Measurements from ENCODE around the gene PRKG1.
A peak's percentile ranks its signal among the peaks of the same experiment; 100 is the strongest.
"Not testable (repeated sequence)": the region's sequence is repeated elsewhere in the genome, so short reads cannot be mapped to it uniquely, and the experiment has no call there.

The PRKG1 gene

DNA sequence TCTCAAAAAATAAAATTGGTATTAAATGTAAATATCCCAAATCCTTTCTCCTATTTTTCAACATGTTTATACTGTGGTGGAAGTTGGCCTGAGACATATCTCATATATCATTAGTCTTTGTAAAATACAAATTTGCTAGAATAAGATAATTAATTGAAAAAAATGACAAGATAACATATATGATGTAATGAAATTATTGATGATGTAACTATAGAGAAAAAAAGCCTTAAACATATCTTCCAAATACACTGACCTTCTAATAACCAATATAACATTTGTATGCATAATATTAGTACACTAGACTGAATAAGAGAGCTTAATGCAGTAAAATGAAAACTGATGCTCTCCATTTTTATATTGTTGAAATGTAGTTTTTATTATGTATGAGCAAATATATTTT, 104.3 kb downstream of the PRKG1 start:
- DNase-seq: no peak

DNA sequence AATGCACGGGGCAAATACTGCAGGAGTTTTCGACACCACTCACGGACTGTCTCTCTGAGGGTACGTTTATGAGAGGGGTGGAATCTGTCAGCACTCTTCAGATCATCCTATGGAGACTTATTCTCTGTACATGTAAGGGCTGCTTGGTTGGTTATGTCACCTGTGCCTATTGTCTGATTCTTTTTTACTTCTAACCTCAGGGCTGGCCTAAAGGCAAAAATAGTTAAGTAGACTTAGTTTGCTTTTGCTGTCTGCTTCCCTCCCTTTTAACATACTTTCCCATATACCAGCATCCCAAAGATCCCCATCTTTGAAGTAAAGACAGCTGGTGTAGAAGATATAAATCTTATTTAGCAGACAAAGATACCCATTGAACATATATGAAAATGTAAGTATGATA, 105.9 kb downstream of the PRKG1 start:
- no peak for DNase-seq

DNA sequence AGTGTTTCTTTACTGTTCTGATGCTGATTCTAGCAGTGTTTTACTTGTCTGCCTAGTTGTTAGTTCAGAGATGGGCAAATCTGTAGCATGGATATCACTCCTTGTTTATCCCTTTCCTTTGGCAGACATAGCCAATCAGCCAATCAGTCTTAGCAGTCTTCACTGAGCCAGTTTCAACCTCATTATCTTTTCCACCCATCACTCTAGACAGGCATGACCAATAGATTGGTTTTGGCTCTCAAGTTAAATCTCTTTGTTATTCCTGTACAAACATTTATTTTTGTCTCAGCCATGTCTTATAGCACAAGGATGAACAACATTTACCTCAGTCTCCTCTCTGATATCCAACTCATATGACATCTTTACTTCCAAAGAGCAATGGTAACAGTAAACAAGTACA, 109.5 kb downstream of the PRKG1 start:
- no peak for DNase-seq

DNA sequence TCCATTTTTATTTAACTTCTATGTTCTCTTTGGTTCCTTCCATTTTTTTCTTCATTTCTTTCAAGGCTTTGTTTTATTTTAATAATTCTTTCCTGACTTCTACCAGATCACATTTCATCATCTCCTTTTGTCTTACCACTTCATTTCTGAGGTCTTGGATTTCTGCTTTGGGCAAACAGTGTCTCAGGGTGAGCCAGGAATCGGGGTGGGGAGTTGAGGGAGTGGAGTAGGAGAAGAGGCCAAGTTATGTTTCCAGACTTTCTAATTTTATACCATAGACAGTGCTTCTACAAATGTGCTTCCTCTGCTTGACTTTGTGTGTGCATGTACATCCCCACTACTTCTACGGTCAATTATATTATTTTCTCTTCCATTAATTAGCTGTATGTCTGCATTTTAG, 112.1 kb downstream of the PRKG1 start:
- peak; percentile 30 for DNase-seq

DNA sequence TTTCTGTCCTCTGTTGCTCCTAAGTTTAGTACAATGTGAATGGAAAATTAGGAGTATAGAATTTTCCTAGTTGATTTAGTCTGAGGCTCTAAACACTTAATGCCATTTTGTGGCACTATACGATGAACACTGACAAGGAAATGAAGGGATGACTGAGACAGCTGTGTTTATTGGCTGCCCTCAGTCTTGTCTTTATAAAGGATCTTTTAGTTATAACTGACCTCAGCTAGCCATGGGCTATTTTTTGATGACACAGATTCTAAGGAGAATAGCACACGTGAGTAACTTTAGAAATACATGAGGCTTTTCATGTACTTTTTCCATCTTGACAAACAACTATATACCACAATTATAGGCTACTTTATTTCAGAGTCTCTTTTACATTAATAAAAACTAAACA, 113.7 kb downstream of the PRKG1 start:
- no peak for DNase-seq

DNA sequence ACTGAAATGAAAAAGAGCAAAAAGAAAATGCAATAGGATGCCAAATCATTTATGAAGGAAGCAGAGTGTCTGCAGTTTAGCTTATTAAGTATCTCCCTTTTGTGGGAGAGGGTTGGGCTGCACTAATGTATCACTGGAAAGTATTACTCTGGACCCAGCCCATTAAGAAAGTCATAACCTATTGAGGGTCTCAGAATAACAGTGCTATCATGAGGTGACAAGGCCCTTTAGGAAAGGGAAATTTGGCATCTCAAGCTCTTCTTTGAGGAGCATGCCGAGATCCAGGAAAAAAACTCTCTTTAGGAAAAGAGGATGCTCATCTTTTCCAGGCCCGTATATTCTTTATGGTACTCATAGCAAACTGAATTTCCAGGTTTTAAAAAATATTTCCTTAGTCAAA, 114.6 kb downstream of the PRKG1 start:
- DNase-seq: peak; percentile 36

DNA sequence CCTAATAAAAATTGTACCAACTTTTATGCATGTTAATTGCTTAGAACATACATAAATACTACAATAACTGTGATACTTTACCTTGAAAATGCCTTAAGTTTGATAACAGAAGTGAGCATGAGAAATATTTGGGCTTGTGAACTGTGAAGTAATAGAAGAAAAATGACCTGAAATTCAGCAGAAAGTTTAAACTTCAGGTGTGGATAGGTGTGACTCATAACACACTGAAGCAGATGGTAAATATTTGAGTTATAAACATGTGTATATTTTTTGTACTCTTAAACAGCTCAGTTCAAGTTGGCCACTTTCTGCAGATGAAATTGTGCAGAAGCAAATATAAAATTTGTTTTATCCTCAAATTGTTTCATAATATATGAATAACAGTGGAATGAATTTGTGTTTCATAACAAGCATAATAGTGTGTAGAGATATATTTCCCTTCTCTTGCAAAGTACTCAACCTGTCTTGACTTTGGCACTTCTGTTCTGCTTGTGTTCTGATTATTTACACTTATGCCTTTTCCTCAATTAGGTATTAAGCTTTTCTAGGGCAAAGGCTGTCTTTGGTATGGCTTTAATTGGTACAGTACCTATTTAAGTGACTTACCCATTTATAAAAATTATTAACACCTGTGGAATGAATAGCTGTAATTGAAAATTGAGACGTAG, 122.4 kb downstream of the PRKG1 start:
- no peak for DNase-seq

DNA sequence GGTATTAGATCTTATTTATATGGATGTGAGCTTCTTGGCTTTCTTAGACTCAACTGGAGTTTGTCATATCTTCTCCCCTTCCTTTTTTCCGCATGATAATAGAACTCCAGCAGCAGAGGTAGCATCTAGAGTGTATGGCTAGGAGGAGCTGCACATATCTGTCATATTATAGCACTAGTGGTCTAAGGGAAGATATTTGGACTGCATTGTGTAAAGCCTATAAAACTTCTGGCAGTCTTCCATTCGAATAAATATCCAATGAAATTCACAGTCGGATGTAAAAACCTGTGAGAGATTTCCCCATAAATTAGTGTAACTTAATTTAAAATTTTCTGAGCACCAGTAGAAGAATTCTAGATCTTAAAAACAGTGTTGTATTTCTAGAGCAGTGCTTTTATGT, 123.9 kb downstream of the PRKG1 start:
- DNase-seq: no peak

DNA sequence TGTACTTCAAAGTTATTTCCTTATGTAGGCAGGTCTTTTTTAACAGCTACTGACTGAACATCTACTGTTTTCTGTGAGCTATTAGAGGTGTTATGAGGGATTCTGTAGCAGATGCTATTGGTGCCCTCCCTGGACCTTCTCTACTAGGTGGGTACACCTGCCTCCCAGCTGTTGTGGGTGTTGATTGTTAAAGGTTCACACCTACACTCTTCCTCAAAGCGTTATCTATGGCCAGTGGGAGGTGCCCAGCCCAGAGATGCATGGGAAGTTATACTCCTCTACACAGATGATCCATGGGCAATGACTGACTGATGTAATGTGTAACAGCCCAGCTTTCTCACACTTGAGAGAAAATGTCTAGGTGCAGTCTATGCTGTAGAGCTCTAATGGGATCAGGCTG, 127.7 kb downstream of the PRKG1 start:
- no peak for DNase-seq

DNA sequence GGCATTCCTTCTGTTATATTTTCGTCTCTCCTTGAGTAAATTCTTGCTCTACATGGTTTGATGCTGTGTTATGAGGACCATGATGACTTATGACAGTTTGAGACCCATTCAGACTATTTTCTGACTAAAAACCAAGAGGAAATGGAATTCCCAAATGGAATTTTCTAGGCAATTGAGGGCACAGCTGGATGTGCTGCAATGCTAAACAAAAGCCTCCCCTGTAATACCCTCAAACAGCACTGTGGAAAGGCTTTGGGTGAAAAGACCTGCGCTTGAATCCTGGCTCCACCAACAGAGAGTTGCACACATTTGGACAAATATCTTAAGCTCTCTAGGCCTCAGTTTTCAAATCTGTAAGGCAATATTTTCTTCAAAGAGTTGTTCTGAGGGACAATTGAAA, 129.1 kb downstream of the PRKG1 start:
- DNase-seq: no peak

DNA sequence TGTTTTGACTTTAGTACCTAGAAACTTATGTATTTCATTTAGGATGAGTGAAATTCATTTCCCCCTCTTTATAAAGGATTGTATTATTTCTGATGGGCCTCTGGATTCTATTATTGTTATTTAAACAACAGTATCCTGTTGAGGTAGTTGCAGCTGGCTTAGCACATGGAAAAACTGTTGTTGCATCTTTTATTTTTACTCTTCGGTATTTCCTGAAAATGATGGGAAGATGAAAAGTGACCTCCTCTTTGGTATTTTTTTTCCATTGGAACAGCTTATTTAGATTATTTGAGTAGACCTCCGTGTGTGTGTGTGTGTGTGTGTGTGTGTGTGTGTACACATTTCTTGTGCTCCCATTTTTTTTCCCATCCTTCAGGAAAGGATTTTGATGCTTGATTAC, 129.8 kb downstream of the PRKG1 start:
- DNase-seq: no peak

DNA sequence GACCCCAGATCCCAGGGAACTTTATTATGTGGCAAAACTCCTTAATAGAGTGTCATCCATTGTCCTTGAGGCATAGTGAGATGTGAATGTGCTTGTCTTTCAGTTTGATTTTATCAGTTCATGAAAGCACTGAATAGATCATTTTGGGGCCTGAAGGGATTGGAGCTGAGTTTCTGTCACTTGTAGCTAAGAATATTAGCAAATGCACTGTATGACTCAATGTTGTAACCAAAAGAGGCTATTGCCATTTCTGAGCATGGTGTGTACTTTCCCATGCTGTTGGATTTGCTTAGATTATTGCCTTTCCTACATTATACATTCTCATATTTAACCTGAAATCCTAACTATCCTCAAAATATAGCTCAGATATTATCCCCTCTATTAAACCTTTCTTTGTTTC, 130.4 kb downstream of the PRKG1 start:
- DNase-seq: no peak

DNA sequence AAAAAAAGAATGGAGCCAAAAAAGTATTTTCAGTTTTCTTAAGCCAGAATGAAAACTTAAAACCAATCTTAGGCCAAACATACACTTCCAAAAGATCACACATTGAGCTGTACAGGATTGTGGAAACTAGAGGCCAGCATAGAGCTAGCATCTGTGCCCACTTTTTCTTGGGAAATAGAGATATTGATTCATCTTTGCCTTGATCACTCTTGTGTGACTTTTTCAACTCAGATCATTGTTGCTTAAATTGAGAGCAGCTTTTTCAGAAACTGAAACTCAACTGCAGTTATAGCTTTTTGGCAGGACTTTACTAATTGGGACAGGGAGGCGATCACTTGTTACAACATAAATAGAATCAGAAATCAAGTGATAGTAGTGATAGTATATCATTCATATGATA, 132.2 kb downstream of the PRKG1 start:
- DNase-seq: no peak

DNA sequence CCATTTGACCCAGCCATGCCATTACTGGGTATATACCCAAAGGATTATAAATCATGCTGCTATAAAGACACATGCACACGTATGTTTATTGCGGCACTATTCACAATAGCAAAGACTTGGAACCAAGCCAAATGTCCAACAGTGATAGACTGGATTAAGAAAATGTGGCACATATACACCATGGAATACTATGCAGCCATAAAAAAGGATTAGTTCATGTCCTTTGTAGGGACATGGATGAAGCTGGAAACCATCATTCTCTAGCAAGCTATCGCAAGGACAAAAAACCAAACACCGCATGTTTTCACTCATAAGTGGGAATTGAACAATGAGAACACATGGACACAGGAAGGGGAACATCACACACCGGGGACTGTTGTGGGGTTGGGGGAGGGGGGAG, 138.7 kb downstream of the PRKG1 start:
- DNase-seq: not testable (repeated sequence)

DNA sequence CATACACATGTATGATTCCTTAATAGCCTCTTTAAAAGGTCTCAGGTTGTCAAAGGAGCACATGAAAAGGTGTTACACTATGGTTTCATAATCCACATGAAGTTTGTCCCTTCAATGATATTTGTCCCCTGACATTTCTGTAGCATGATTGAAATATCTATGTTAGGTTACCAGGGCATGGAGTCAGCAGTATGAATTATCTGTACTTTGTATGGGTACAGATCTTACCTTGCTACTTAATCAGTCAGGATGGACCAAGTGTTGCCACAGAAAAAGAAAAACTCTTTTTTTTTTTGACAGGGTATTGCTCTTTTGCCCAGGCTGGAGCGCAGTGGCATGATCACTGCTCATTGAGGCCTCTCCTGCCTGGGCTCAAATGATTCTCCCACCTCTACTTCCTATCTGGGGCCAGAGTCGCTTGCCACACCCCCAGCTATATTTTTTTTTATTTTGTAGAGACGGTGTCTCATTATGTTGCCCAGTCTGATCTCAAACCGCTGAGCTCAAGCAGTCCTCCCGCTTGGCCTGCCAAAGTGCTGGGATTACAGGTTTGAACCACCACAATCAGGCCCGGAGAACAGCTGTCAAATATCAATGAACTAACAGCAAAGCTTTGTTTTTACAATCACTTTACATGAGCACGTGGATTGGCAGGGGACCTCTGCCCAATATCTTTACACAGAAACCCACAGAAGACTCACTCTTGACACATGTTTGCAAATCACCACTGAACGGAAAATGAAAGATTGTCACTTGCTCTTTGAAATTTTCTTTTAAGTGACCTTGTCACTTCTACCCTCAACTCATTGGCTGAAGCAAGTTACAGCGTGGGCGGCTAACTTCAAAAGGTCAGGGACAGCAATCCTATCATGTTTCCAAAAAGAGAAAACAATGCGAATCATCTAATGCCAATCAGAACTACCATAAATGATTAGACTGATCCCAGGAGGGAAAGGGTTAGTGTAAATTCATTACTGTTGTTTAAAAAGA, 140.2 kb downstream of the PRKG1 start:
- DNase-seq: no peak

DNA sequence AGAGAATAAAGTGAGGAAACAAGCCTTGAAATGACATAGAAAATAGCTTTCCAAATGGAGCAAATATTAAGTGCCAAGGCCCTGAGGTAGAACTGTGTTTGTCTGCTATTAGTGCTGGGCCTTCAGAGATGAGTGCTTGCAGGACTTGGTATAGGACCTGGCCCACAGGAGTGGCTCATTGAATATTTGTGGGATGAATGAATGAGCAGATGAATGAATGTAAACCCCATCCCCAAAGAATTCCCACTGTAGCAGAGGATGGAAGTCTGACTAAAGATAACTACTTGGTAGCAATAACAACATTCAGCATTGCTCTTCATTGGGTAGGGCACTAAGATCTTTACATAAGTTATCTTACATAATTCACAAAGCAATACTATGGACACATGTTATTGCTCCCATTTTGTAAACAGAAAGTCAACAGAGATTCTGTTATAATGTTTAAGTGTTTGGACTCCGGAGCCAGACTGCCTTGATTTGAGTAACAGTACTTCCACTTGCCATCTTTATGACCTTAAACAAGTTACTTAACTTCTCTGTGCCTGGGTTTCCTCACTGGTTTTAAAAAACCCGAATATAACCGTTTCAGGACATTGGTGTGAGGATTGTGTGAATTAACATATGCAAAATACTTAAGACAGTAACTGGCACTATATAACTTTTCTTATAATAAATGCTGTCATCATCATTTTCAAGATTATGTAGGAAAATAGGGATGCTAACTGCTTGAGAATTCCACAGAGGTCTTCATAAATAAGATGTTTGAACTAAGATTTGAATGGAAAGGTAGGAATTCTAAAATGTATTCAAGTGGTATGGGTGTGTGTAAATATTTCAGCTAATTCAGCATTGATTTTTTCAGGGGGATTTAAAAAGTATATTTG, 141.9 kb downstream of the PRKG1 start:
- no peak for DNase-seq

DNA sequence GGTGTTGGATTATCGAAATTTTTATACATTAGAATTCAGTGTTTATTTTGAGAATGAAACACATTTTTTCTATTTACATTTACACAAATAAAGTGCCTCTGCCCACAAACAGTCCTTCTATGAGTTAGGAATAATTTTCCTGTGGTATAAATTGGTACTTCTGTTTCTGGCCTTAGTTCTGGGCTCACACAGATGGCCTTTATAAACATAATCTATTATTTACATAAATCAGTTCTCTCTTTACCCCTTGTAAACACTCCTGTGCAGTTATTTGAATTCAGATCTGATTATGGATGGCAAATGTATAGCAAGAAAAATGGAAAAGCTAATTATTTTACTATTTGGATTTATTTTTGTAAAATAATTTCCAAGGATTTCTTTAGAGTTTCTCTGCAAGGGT, 143.2 kb downstream of the PRKG1 start:
- no peak for DNase-seq

DNA sequence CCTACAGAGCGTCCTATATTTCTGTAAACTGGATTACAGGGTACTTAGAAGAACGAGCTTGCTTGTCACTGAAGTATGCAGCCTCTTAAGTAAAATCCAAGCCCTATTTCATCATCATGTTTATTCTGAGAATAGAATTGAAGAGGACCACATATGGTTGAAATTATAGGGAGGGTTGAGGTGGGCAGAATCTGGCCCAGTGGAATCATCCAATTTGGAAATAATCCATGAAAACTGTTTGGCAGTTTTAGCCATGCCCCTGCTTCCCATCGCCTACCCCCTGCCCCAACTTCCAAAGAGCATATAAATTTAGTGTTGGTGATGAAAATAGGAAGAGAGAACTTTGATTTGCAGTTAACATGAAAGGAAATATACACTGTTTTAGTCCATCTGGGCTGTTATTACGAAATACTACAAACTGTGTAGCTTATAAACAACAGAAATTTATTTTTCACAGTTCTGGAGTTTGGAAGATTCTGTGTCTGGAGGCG, 150.4 kb downstream of the PRKG1 start:
- DNase-seq: peak; percentile 31

DNA sequence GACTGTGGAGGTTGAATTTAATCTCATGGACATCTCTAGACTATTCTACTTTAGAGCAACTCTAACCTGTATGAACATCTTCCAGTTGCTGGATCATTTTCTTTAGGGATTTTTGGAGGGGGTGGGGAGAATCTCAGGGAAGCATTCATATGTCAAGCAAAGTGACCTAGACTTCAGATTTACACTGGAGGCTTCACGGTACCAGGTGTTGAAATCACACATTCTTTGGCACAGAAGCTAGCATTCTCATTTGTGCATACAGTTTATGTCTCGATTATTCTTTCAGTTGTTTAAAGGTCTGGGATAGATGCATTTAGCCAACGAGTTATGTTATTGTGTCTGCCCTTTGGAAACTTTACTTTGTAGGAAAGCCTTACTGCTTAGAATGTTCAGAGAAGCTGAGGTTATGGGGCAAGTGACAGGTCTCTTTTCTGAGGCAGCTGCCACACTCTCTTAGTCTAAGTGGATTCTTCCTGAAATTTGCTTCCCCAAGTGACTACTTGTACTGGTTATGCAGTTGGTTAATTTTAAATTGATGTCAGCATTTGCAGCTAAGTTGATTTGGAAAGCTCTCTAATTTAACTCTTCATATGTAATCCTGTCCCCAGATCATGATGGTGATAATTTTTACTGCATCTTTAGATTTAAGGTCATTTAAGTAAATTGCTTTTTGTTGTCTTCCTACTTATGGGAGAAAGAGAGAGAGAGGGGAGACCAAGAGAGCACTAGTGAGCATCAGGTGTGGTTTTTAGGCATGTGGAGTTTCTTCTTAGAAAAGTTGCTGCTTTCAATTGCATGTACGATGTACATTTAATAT, 153.8 kb downstream of the PRKG1 start:
- DNase-seq: no peak

DNA sequence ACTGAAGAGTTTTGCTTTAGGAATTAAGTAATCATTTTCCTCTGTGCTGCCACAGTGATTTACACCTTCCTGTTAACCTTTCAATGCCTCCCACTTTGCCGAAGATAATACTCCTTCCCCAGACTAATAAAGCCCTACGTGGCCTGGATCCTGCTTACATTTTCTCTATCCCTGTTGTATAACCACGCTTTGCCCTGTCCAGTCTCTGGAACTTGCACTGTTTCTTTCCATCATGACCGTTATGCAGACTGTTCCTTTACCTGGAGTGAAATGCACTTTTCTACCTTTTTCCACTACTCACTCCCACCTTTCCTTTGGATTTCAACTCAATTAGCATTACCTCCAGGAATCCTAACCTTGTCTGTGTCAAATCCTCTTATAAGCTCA, 154.4 kb downstream of the PRKG1 start:
- no peak for DNase-seq

DNA sequence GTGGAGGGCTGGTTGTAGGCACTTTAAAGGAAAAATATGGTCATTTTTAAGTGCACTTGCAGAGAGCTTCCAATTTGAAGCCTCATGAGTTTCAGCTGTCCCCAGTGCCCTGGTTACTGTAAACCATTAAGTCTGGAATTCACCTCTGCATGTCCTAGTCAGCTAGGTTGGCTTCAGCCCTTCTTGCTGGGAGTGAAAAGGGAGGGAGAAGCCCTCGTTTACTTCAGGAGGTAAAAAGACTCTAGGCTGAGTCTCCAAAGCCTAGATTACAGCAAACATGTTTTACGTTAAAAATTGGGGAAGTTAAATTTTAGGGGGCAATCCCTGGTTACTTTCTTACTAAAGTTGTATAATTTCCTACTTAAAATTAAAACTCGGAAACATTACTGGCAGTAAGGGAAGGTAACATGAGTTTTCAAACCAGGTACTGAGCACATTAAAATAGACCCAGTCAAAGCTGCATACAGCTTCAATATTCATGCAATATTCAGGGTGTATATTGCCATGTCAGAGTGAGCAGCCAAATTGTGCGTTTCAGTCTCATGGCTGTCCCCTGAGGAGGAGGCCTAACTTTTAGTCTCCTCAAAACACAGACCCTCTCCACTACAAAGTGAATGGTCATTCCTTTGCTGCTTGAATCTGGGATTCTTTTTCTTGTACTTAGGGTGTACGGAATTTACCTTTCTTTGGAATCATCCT, 156.7 kb downstream of the PRKG1 start:
- no peak for DNase-seq

DNA sequence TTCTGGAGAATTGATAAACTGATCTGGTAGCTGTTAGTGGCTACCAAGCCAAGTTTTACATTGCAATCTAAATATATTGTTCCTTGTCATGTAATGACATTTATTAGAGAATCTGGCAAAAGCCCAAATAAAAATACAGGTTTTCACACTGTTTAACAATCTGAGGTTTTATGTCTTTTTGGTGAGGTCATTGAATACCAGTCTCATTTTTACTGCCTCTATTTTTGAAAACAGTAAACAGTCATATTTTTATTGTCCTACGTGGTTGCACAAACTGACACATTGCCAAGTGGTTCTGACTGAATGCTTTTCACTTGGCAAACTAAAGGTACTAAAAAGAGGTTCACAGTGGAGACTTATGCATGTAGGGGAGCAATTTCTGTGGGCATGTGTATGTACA, 157.5 kb downstream of the PRKG1 start:
- no peak for DNase-seq
